K562 (cell line): Measurements from ENCODE around the gene CRADD. TPM values are rescaled to one million over a fixed set of nuclear protein-coding genes. Genes with fewer than 3 reads are reported as not detected.

Experiments used
- ATF1 ChIP-seq, 2 experiments: fragments of 450-650 bp in 1 of 2; IDR thresholded peaks; 2 replicates each; pipeline ENCODE4 v1.6.1; 2016; ENCODE audit warnings: missing compliant biosample characterization in 1 of 2, missing genetic modification characterization in 1 of 2
- BRD9 ChIP-seq: fragments of 450-650 bp; IDR thresholded peaks from 2 replicates; pipeline ENCODE4 v1.6.1; 2018; ENCODE audit warnings: low read depth; ENCODE audit not compliant: partially characterized antibody
- CHD4 ChIP-seq: fragments of 200-600 bp; sonication (generic); IDR thresholded peaks from 3 replicates; pipeline ENCODE4 v1.6.1; 2012; ENCODE audit warnings: low read depth, mild to moderate bottlenecking, mixed read lengths, low read length, inconsistent platforms; ENCODE audit not compliant: insufficient read depth, insufficient replicate concordance, poor library complexity, severe bottlenecking
- CREBBP ChIP-seq: IDR thresholded peaks from one replicate; pipeline ENCODE4 v1.6.1; 2012; ENCODE audit warnings: low read depth, mild to moderate bottlenecking, control low read depth, inconsistent platforms, low read length
- E2F3 ChIP-seq: fragments of 250-450 bp; sonication (Bioruptor Pico); IDR thresholded peaks from 2 replicates; pipeline ENCODE4 v1.4.0; 2020; ENCODE audit warnings: mild to moderate bottlenecking
- ETV6 ChIP-seq, 3 experiments: fragments of 150-350 bp in 1 of 3; sonication (generic) in 1 of 3; formaldehyde crosslinking in 1 of 3; IDR thresholded peaks; 2 replicates each; pipeline versions ENCODE4 v1.6.1 to v1.8.0; 2014 to 2022; ENCODE audit warnings: borderline replicate concordance in 2 of 3, low read depth in 2 of 3, antibody characterized with exemption in 1 of 3, low read length in 1 of 3, mild to moderate bottlenecking in 1 of 3, missing genetic modification reagents in 1 of 3
- HIVEP1 ChIP-seq: fragments of 250-450 bp; sonication (Bioruptor Pico); IDR thresholded peaks from 2 replicates; pipeline ENCODE4 v1.4.0; 2020; ENCODE audit warnings: mild to moderate bottlenecking
- RBM17 ChIP-seq: fragments of 200-400 bp; formaldehyde crosslinking; IDR thresholded peaks from 2 replicates; pipeline ENCODE4 v1.6.1; 2017; ENCODE audit warnings: low read depth, mild to moderate bottlenecking, low read length, borderline replicate concordance
- YY1 ChIP-seq, 3 experiments: IDR thresholded peaks; 2 replicates each; pipeline ENCODE4 v1.6.1; 2011; ENCODE audit warnings: low read length in 2 of 3, mild to moderate bottlenecking in 2 of 3, moderate library complexity in 2 of 3, borderline replicate concordance in 1 of 3, control low read depth in 1 of 3, low read depth in 1 of 3; ENCODE audit not compliant: insufficient read depth in 3 of 3, insufficient replicate concordance in 2 of 3, control insufficient read depth in 1 of 3, insufficient read length in 1 of 3; ENCODE audit errors: extremely low read depth in 1 of 3
- ZNF431 ChIP-seq: sonication (generic); formaldehyde crosslinking; IDR thresholded peaks from 2 replicates; pipeline ENCODE4 v1.8.0; 2022; ENCODE audit warnings: mild to moderate bottlenecking, missing genetic modification reagents
- ZNF583 ChIP-seq: fragments of 250-450 bp; sonication (Bioruptor Pico); IDR thresholded peaks from 2 replicates; pipeline ENCODE4 v1.4.0; 2020
- polyA plus RNA-seq, 8 experiments: library from polyadenylated mRNA; depleted of rRNA in 4 of 8; stranded (reverse) in 5 of 8; unstranded in 3 of 8; fragments of >200 nt; fragmentation: Nextera tagmentation in 2 of 8; fragmentation: Illumina TruSeq in 1 of 8; extraction: Ambion mirVana in 2 of 8; extraction: Trizol in 1 of 8; gene quantifications; 2 replicates each; pipeline versions ENCODE4 v1.2.1 to v1.2.3, GENCODE V29; 2011 to 2014; ENCODE audit warnings: inconsistent platforms in 1 of 8, missing spikeins in 1 of 8
- total RNA-seq, 7 experiments: library from RNA; depleted of rRNA in 6 of 7; stranded (reverse); fragments of >200 nt in 6 of 7; fragmentation: Illumina TruSeq in 2 of 7; extraction: Trizol in 2 of 7; gene quantifications; 2 replicates each; pipeline versions ENCODE4 v1.2.1 to v1.2.3, GENCODE V29; 2011 to 2021; ENCODE audit warnings: low replicate concordance in 1 of 7
- TF ChIP-seq, protein P1 (sequence below): IDR thresholded peaks from 2 replicates; pipeline ENCODE4 v1.6.1; 2016; ENCODE audit warnings: missing genetic modification characterization, missing compliant biosample characterization
- TF ChIP-seq, protein P2 (sequence below): sonication (generic); formaldehyde crosslinking; IDR thresholded peaks from 2 replicates; pipeline ENCODE4 v1.8.1; 2022; ENCODE audit warnings: missing genetic modification reagents
- TF ChIP-seq, protein P3 (sequence below): fragments of 250-450 bp; sonication (Bioruptor Pico); IDR thresholded peaks from 2 replicates; pipeline ENCODE4 v1.4.0; 2020; ENCODE audit warnings: mild to moderate bottlenecking, moderate library complexity, borderline replicate concordance
- TF ChIP-seq, protein P4 (sequence below), 2 experiments: fragments of 150-350 bp in 1 of 2; IDR thresholded peaks; 2 replicates each; pipeline ENCODE4 v1.6.1; 2012 to 2016; ENCODE audit warnings: low read depth in 2 of 2, low read length in 2 of 2, mild to moderate bottlenecking in 1 of 2, moderate library complexity in 1 of 2

Gene CRADD
- total and polyA plus RNA-seq, 9 of the 15 experiments (the other 6 are each of a cell fraction or from before 2014, with no cell fraction given): 20.5 to 41.1 (median 25.9) TPM

DNA sequence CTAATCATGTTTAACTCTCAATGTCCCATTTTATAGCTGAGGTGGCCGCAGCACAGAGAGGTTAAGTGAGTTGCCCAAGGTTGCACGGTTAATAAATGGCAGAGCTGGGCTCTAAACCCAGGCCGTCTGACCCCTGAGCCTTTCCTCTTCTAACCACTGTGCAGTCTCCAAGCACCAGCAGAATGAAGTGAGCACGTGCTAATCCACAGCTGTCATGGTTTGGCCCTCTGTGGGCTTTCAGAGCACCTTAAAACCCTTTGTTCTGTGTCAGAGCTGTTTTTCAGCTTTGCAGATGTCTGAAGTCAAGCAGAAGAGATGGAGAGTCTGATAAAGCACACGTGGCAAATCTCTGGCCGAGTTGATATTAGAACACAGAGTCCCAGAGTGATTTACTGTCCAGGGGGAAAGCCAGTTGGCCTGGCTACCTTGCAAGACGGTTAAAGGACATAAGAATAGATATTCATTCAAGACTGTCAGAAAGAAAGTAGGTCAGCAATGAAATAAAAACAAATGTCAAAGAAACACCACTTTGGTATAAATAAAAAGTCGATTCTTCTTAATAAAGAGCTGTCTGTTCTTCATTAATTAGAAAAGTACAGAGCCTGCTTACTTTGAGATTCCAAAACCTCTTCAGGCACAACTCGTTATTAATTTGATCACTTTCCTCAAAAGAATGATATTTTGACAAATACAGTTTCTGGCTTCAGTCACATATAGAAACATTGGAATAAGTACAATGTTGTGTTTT, 107.3 kb downstream of the CRADD start (continued):
- TF ChIP-seq YY1 (IDR thresholded peaks at IDR 0.05; ENCODE audit: borderline replicate concordance in 1 of 3, control insufficient read depth in 1 of 3, extremely low read depth in 1 of 3, insufficient read depth in 3 of 3, insufficient read length in 1 of 3, insufficient replicate concordance in 2 of 3, low read depth in 1 of 3, low read length in 2 of 3) (no peak), ZNF431 (no peak), ZNF583 (CRISPR knock-in tag) (no peak), RBM17 (no peak), HIVEP1 (CRISPR knock-in tag) (no peak), BRD9 (peak; percentile 78), ETV6 (IDR thresholded peaks at IDR 0.05; ENCODE audit: borderline replicate concordance in 1 of 2, low read depth in 2 of 2, low read length in 1 of 2) (no peak), ETV6 (CRISPR knock-in tag; IDR thresholded peaks at IDR 0.05; ENCODE audit: borderline replicate concordance) (no peak), ATF1 (CRISPR knock-in tag; IDR thresholded peaks at IDR 0.05) (no peak), ATF1 (tag; IDR thresholded peaks at IDR 0.05) (no peak), E2F3 (no peak), CHD4 (no peak), CREBBP (no peak)
- TF ChIP-seq, protein P1, sequence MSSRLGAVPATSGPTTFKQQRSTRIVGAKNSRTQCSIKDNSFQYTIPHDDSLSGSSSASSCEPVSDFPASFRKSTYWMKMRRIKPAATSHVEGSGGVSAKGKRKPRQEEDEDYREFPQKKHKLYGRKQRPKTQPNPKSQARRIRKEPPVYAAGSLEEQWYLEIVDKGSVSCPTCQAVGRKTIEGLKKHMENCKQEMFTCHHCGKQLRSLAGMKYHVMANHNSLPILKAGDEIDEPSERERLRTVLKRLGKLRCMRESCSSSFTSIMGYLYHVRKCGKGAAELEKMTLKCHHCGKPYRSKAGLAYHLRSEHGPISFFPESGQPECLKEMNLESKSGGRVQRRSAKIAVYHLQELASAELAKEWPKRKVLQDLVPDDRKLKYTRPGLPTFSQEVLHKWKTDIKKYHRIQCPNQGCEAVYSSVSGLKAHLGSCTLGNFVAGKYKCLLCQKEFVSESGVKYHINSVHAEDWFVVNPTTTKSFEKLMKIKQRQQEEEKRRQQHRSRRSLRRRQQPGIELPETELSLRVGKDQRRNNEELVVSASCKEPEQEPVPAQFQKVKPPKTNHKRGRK: no peak
- TF ChIP-seq, protein P2, sequence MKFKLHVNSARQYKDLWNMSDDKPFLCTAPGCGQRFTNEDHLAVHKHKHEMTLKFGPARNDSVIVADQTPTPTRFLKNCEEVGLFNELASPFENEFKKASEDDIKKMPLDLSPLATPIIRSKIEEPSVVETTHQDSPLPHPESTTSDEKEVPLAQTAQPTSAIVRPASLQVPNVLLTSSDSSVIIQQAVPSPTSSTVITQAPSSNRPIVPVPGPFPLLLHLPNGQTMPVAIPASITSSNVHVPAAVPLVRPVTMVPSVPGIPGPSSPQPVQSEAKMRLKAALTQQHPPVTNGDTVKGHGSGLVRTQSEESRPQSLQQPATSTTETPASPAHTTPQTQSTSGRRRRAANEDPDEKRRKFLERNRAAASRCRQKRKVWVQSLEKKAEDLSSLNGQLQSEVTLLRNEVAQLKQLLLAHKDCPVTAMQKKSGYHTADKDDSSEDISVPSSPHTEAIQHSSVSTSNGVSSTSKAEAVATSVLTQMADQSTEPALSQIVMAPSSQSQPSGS (CRISPR knock-in tag): no peak
- TF ChIP-seq, protein P3, sequence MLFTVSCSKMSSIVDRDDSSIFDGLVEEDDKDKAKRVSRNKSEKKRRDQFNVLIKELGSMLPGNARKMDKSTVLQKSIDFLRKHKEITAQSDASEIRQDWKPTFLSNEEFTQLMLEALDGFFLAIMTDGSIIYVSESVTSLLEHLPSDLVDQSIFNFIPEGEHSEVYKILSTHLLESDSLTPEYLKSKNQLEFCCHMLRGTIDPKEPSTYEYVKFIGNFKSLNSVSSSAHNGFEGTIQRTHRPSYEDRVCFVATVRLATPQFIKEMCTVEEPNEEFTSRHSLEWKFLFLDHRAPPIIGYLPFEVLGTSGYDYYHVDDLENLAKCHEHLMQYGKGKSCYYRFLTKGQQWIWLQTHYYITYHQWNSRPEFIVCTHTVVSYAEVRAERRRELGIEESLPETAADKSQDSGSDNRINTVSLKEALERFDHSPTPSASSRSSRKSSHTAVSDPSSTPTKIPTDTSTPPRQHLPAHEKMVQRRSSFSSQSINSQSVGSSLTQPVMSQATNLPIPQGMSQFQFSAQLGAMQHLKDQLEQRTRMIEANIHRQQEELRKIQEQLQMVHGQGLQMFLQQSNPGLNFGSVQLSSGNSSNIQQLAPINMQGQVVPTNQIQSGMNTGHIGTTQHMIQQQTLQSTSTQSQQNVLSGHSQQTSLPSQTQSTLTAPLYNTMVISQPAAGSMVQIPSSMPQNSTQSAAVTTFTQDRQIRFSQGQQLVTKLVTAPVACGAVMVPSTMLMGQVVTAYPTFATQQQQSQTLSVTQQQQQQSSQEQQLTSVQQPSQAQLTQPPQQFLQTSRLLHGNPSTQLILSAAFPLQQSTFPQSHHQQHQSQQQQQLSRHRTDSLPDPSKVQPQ (CRISPR knock-in tag): no peak
- TF ChIP-seq, protein P4, sequence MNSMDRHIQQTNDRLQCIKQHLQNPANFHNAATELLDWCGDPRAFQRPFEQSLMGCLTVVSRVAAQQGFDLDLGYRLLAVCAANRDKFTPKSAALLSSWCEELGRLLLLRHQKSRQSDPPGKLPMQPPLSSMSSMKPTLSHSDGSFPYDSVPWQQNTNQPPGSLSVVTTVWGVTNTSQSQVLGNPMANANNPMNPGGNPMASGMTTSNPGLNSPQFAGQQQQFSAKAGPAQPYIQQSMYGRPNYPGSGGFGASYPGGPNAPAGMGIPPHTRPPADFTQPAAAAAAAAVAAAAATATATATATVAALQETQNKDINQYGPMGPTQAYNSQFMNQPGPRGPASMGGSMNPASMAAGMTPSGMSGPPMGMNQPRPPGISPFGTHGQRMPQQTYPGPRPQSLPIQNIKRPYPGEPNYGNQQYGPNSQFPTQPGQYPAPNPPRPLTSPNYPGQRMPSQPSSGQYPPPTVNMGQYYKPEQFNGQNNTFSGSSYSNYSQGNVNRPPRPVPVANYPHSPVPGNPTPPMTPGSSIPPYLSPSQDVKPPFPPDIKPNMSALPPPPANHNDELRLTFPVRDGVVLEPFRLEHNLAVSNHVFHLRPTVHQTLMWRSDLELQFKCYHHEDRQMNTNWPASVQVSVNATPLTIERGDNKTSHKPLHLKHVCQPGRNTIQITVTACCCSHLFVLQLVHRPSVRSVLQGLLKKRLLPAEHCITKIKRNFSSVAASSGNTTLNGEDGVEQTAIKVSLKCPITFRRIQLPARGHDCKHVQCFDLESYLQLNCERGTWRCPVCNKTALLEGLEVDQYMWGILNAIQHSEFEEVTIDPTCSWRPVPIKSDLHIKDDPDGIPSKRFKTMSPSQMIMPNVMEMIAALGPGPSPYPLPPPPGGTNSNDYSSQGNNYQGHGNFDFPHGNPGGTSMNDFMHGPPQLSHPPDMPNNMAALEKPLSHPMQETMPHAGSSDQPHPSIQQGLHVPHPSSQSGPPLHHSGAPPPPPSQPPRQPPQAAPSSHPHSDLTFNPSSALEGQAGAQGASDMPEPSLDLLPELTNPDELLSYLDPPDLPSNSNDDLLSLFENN (IDR thresholded peaks at IDR 0.05; ENCODE audit: low read depth in 2 of 2, low read length in 2 of 2): no peak
